ACHN (cell line): ENCODE measurements around the gene SLC15A5.

Source experiments
- DNase-seq: peaks from one replicate; pipeline ENCODE4 v3.0.0-alpha.2; 2015
- in situ Hi-C: cut with HindIII; loops from 2 replicates; pipeline ENCODE4 v1.10.0; 2017; ENCODE audit warnings: low sequenced_read_pairs, low pct_ligation_motif_present, low pct_unique_long_range_greater_than_20kb

The SLC15A5 gene

DNA sequence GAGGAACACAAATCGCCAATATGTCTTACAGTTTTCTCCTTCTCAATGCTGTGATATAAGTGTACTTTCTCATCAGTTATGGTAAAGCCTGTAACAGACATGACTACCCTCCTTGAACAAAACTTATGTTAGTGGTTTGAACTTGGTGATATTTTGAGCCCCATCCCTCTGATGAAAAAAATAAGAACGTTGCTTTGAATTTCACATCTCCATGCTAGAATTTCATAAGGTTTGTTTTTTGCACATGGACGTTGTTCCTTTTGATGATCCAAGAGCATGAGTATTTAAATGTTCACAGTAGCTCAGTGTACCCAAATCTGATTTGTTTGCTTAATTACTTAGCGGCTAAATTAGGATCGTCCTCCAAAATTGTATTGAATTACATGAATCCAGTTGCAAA lies at the start of gene SLC15A5:
SLC15A5 (minus strand) TSS at position 101 of the 400 bp plus-strand sequence; CDS start at position 101, 0 bp downstream.
- in situ Hi-C loops: no loop called here
- DNase-seq: no peak

GRCh38 chr12:16325426-16325825 lies 47.9 kb upstream of the SLC15A5 start:
- no peak for DNase-seq
- in situ Hi-C loops: no loop called here

DNA sequence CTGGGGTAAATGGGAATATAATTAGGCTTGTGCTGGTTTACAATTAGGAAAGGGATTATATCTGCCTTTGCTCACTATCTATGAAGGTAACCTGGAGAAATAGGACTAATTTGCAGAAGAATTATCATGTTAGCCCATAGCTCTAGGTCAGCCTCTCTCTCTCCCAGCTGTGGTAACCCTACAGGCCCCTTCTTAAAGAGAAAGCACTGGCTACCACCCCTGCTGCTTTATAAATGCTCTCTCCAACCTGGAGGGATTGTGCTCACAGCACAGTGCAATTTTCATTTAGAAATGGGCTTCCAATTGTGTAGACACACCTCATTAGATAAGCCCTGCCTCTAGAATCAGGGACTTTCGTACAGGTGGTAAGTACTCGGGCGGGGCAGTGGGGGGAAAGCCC lies 47.3 kb upstream of the SLC15A5 start:
- in situ Hi-C loops: no loop called here
- DNase-seq: no peak

DNA sequence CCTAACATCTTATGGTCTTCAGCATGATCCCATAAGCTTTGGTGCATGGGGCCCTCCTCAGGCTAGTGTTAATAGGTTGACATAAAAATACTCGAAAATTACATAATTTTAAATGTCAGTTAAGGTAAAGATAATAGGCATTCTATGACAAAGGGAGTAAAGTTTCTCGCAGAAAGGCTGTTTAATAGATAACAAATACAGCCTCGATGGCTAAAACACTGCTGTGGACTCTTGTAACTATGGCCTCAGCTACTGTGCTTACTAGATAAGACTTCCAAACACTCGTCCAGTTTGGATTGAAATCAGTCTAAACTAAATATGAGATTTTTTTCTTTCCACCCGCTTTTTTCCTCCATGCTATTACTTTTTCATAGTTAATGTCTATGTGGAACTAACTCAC lies 46.8 kb upstream of the SLC15A5 start:
- no peak for DNase-seq
- in situ Hi-C loops: no loop called here

GRCh38 chr12:16323638-16324037 lies 46.2 kb upstream of the SLC15A5 start:
- in situ Hi-C loops: no loop called here
- no peak for DNase-seq

DNA sequence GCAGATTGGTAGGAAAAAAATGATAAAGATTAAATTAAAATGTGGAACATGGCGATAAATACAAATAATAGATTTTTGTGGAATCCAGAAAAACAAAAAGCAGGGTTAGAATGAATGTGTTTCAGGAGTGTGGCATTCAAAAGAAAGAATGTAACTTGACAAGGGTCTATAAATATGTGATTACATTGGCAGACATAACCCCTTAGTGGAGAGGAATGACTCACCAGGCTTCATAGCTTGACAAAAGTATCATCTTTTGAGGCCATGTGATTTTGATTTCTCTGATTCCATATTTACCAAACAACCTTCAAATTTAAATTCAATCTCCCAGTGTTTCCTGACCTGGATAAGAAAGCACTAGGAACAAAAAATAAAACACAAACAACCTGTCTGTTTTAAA lies 45.5 kb upstream of the SLC15A5 start:
- DNase-seq: no peak
- in situ Hi-C loops: no loop called here

- in situ Hi-C loops: no loop called here
- no peak for DNase-seq
These were observed 33.4 kb upstream of the SLC15A5 start for GRCh38 chr12:16310934-16311333.

DNA sequence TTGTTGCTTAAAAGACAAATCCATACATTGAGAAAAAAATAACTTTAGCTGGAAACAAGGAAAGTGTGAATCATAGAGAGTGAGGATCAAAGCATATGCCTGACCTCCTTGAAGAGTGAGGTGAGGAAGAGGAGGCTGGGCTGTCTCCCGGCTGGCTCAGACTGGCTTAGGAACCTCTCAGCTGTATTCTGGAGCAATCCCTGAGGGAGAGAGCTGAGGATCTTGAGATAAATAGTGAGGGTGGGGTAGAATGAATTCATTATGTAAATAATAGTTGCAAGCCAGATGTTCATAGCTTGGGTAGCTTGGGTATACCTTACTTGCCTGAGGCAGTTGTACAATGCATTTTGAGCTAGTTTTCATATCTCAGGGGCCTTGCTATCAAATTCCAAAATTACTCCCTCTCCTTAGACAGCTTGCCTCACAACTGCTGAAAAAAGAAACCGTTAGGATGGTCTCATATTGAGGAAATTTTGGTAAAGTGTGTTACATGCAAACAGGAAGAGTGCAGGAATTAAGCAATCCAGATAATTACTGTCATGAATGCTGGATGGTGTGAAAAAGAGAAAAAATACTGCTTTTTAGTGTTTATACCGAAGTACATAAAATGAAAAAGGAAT lies 30.5 kb upstream of the SLC15A5 start:
- in situ Hi-C loops: no loop called here
- no peak for DNase-seq

DNA sequence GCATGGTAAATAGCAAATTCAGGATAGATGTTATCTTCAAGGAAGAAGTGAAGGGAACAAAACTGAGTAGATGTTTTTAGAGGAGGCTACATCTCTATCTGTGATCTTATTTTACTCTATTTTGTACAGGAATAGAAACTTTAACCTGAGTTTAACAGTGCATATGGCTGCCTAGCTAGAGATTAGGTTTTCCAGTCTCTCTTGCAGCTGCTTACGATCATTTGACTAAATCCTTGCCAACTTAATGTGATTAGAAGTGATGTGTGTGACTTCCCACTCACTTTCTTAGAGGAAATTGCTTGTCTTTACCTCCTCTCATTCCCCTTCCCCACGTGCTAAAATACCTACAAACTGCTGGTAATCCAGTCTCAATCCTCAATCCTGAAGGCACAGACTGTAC lies 26.5 kb upstream of the SLC15A5 start:
- in situ Hi-C loops: no loop called here
- no peak for DNase-seq

DNA sequence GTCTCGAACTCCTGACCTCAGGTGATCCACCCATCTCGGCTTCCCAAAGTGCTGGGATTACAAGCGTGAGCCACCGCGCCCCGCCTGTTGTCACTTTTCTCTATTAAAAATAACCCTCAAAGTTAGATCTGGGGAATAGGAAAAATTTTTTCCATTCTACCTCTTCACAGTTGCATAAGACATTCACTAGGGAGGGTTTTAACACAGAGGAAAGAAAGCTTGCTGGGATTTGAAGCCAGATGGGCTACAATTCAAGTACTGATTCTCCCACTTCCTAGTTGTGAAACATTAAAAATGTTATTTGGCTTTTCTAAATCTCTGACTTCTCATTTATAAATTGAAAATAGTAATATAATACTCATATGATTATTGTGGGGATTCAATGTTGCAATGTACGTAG lies 23.3 kb upstream of the SLC15A5 start:
- no peak for DNase-seq
- in situ Hi-C loops: no loop called here

- in situ Hi-C loops: no loop called here
- DNase-seq: no peak
These were observed 22.6 kb upstream of the SLC15A5 start for GRCh38 chr12:16300122-16300521.

DNA sequence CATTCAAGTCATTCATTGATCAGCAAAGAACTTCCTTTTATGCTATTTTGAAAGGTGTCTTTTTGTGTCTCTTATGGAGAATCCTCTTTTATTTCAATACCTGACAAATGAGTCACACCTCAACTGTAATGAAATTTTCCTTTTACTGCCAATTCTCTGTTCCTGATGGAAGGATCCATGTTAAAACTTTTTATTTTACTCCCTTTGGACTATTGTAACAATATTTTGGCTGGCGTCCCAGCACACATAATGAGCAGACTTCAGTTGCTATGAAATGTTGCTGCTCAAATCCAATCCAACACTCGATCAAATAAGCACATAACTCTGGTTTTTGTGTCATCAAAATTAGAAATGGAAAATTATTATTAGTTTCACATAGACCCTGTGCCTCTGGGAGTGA lies 21.9 kb upstream of the SLC15A5 start:
- in situ Hi-C loops: no loop called here
- DNase-seq: no peak

DNA sequence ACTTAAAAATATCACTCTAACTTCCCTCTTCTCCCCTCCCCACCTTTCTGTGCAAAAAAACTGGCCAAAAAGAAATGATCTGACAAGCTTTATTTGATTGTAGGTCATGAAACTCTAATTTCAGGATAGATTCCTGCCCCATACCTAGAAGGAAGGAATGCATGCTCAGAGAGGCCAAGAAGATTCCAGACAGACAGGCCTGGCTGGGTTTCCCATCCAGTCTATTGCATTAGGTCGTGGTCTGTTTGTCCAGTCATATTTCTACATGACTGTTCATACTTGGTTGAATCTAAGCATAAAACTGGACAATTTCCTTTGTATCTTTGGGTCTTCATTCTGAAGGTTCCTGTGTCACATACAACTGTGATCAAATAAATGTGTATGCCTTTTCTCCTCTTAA lies 20.0 kb upstream of the SLC15A5 start:
- in situ Hi-C loops: no loop called here
- DNase-seq: no peak

DNA sequence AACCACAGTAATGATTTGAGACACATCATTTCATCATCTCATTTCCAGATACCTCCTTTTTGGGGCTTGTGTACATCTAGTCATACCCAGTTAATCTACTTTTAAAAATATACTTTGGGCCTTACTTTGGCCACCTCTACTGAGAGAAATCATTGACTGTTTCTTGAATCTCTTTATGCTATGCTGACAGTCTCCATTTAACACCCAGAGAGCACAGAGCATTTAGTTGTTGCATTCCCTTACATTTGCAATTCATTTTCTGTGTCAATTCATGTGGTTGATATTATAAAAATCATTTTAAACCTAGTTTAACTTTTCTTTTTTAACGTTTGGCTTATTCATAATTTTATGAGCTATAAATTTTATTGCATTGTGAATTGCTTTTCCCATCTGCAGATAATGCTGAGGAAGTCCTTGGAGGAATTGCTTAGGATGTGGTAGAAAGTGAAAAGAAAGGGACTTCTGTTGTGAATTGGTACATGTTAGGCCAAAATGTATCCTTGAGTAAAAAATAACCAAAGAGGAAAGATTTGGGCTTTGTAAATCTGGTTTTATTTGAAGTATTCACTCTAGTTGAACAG lies 17.0 kb upstream of the SLC15A5 start:
- no peak for DNase-seq
- in situ Hi-C loops: no loop called here

GRCh38 chr12:16291032-16291431 lies 13.5 kb upstream of the SLC15A5 start:
- DNase-seq: no peak
- in situ Hi-C loops: no loop called here

DNA sequence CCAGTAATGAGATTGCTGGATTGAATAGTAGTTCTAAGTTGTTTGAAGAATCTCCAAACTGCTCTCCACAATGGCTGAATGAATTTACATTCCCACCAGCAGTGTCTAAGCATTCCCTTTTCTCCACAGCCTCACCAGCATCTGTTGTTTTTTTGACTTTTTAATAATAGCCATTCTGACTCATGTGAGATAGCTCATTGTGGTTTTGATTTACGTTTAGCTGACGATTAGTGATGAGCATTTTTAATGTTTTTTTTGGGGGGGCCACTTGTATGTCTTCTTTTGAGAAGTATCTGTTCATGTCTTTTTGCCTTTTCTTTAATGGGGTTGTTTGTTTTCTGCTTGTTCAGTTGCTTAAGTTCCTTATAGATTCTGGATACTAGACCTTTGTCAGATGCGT lies 8.1 kb upstream of the SLC15A5 start:
- in situ Hi-C loops: no loop called here
- DNase-seq: no peak

DNA sequence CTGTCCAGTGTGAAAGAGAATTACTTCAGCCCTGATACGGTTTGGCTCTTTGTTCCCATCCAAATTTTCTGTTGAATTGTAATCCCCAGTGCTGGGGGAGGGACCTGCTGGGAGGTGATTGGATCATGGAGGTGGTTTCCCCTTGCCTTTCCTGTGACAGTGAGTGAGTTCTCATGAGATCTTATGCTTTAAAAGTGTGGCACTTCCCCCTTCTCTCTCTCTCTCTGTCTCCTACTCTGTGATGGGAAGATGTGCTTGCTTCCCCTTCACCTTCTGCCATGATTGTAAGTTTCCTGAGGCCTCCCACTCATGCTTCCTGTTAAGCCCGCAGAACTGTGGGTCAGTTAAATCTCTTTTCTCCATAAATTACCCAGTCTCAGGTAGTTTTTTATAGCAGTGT lies 5.5 kb upstream of the SLC15A5 start:
- DNase-seq: no peak
- in situ Hi-C loops: no loop called here

GRCh38 chr12:16282081-16282480 lies 4.6 kb upstream of the SLC15A5 start:
- DNase-seq: no peak
- in situ Hi-C loops: no loop called here

DNA sequence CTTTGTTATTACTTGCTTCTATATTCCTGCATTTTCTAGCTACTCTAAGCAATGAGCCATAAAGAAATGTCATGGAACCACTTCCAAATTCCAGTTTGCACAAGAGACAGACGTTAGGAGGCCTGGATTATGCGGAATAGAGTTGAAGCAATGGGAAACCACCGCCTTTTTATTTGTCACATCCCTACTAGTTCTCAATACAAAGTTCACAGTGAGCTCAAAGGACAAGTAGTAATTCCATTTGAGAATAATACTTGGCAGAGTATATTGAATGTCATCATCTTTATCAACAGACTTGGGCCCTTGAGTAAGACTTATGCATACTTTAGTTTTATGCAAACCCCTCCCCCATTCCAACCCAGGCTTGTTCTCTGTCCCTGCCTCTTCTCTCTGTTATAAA lies 3.7 kb upstream of the SLC15A5 start:
- in situ Hi-C loops: no loop called here
- DNase-seq: no peak

- in situ Hi-C loops: no loop called here
- DNase-seq: no peak
These were observed 5.3 kb downstream of the SLC15A5 start for GRCh38 chr12:16272222-16272621.

DNA sequence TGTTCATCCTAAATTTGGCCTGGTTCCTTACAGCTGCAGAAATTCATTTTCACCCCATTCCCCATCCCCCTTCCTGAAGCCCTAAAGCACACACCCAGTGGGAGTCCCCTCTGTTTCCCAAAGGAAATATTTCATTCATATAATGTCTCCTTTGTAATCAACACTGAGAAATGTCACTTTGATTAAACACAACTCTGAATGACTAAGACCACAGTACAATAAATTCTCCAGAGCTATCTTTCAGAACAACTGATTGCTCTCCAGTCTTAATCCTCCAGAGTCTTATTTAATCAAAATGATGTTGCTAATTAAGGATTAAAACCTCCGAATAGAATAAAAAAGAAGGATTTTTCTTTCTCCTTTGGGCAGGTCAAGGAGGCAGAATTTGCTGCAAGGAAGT lies 6.4 kb downstream of the SLC15A5 start:
- in situ Hi-C loops: no loop called here

More for the DNA sequence above, 6.4 kb downstream of the SLC15A5 start:
- DNase-seq: no peak
